IPS DF 19.7 (cell line): Measurements from ENCODE around the gene BSN.
"Not testable (repeated sequence)": the region's sequence is repeated elsewhere in the genome, so short reads cannot be mapped to it uniquely, and the experiment has no call there.

Source experiments
- DNase-seq: peaks from one replicate; pipeline ENCODE4 v3.0.0-alpha.2; 2013; ENCODE audit warnings: low read depth, low spot score

Gene BSN

DNA sequence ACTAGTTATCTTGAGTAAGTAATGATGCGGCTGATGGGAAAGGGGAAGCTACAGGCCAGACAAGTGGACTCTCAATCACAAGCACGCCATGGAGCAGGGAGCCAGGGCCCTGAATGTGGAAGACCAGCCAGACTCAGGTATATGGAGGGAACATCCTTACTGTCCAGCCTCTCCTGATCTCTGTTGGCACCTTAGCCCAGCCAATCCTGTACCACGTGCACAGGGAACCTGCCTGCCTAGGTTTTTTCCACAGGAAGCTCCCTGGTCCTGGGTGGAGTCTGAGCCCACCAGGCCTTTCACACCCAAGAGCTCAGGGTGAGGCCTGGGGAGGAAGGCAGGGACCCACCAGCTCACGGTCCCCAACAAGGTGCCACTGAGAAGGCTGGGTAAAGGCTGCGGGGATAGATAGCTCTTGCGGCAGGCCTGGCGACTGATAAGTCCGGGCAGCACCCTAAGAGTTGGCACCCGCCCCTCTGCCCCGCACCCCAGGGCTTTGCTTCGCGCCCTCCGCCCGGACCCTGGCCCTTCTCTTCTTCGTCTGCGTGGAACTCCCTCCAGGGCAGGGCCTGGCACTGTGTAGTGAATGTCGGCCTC lies 118.9 kb downstream of the BSN start:
- no peak for DNase-seq

- DNase-seq = peak; percentile 85
Measured at GRCh38 chr3:49673715-49674496, 119.6 kb downstream of the BSN start, which contains the start of gene APEH. APEH (plus strand) TSS chr3:49674351; CDS start chr3:49674402, 51 bp downstream.

- DNase-seq = no peak
Measured at GRCh38 chr3:49674497-49674983, 120.3 kb downstream of the BSN start.

DNA sequence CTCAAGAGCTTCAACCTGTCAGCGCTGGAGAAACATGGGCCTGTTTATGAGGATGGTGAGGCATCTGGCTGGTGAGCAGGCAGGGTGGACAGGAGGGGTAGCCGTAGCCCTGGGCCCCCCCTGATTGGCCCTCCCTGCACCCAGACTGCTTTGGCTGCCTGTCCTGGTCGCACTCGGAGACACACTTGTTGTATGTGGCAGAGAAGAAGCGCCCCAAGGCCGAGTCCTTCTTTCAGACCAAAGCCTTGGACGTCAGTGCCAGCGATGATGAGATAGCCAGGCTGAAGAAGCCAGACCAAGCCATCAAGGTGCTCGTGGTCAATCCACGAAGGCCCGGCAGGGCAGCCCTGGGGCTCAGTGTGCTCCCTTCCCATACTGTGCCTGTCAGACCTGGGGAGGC lies 121.6 kb downstream of the BSN start:
- DNase-seq = no peak

DNA sequence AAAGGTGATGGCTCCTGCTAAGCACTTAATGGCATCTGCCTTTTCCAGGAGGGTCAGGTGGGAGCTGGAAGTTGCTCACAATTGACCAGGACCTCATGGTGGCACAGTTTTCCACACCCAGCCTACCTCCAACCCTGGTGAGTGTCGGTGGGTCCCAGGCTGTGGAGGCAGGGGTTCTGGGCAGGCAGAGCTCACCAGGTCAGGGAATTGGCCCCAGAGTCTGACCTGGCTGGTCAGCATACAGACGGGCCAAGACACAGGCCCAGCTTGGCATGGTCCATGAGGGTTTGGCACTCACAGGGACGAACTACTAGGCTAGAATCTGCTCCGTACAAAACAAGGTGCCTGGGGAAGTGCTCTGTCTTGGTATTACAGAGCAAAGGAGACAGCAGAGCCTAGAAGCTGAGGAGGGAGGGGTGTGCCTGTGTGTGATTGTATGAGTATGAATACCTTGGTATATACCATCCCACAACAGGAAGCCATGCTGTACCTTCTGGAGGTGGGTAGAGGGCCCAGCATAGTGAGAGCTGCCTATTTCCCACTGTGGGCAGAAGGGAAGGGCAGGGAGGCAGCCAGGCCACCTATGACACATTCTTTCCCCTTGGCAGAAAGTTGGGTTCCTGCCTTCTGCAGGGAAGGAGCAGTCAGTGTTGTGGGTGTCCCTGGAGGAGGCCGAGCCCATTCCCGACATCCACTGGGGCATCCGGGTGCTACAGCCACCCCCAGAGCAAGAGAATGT lies 126.4 kb downstream of the BSN start:
- no peak for DNase-seq

DNA sequence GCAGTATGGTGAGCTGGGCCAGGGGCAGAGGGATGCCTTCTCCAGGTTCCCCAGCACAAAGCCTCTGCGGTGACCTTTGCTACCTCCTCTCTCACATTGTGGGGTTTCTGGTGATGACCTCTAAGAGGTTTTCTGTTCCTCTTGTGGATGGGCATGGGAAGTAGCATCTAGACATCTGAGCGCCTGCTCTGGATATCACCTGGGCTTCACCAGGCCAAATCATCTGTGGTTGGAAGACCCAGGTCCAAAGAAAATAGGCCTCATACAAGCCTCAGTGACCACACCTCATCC lies 126.9 kb downstream of the BSN start:
- DNase-seq = no peak

- no peak for DNase-seq
Measured at GRCh38 chr3:49681543-49681942, 127.3 kb downstream of the BSN start.

GRCh38 chr3:49683162-49683561 lies 128.9 kb downstream of the BSN start:
- DNase-seq = no peak

DNA sequence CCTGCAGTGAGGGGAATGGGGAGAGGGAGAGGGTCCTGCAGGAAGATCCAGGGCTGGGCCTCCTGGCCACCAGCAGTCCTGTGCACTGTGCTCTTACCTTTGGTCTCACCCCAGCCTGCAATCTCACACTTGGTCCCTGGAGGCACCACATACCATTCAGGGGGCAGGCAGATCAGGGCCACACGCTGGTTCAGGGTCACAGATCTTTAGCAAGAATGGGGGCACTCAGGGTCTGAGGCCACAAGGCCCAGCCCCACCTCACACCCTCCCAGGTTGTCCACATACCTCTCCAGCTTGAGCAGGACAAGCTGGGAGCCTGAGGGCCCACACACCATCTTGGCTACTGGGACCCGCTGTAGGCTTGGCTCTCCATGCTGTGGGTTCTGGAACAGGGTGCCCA lies 130.2 kb downstream of the BSN start:
- not testable (repeated sequence) for DNase-seq

- DNase-seq = not testable (repeated sequence)
Measured at GRCh38 chr3:49685103-49685502, 130.8 kb downstream of the BSN start.

DNA sequence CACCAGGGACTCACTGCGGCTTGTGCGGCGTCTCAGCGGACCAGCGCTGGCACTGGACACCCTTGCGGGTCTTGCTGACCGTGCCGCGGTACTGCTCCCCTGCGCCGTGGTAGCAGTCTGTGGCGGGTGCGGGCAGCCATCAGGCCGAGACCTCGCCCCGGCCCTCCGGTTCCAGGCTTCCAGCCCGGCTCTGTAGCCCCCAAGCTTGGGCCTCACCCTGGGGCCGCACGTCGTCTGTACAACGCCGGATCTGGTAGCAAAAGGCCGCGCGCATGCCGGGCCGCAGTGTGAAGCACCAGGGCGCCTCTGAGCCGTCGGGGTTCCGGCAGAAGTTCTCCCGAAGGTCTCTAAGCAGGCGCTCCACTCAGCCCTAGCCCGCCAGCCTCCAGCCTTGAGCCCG lies 131.6 kb downstream of the BSN start:
- DNase-seq = not testable (repeated sequence)

GRCh38 chr3:49686346-49686745 lies 132.1 kb downstream of the BSN start:
- peak; percentile 75 for DNase-seq

- DNase-seq = not testable (repeated sequence)
Measured at GRCh38 chr3:49686769-49687423, 132.6 kb downstream of the BSN start.

- not testable (repeated sequence) for DNase-seq
Measured at GRCh38 chr3:49687424-49687795, 133.1 kb downstream of the BSN start.

DNA sequence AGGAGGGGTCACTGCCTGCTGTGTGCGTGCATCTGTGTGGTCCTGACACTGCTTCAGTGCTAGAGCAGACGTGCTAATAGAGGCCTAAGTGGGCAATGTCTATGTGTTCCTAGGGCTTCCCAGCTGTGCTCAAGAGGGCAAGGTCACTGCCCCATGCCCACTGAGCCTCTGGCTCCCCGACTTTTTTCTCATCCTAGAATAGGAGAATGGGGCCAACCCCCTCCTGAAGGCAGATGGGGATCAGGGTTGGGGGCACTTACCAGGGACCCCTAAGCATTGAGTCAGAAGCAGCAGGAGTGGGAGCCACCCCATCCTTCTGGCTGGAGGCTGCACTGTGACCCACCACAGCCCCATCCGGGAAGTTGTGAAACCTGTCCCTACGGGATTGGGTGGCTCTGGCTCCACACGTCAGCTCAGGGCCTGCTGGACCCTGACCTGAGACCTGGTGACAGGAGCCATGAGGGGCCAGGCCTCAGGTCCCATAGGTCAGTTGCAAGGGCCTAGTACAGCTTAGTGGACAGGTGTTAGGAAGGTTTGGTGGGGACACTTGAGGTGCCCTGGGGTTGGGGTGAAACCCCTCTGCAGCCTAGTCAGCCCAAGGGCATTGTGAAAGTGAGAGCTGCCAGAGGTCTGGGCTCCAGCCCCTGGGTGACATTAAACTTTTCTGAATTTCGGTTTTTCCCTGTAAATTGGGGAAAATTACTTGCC lies 134.2 kb downstream of the BSN start:
- not testable (repeated sequence) for DNase-seq

GRCh38 chr3:49689046-49689907 lies 135.0 kb downstream of the BSN start, which contains the start of the genes MST1 and RNF123:
MST1 (minus strand) TSS chr3:49689474; CDS start chr3:49688691, 783 bp downstream.
RNF123 (plus strand) TSS chr3:49689557; CDS start chr3:49691166, 1,609 bp downstream.
- peak; percentile 84 for DNase-seq

- DNase-seq = not testable (repeated sequence)
Measured at GRCh38 chr3:49689908-49690624, 135.8 kb downstream of the BSN start.

DNA sequence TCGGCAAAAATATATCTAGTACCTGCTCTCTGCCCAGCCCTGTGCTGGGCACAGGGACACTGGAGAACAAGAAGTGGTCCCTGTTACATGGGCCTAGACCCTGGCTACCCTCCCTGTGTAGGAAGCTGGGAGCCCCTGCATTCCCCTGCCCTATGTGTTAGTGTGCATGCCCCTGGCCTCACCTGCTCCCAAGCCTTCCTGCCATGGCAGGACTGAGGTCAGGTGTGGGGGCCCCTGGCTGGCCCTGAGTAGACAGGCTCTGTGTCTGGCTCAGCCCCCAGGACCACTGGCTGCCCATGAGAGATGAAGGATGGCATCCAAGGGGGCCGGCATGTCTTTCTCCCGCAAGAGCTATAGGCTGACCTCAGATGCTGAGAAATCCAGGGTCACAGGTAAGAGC lies 136.6 kb downstream of the BSN start:
- DNase-seq = not testable (repeated sequence)

- DNase-seq = not testable (repeated sequence)
Measured at GRCh38 chr3:49691481-49691880, 137.2 kb downstream of the BSN start.
